Smooth muscle cell of bladder (primary cell): Measurements from ENCODE around the gene CDY1B. TPM values are rescaled to one million over a fixed set of nuclear protein-coding genes. Genes with fewer than 3 reads are reported as not detected.

Source experiments
- total RNA-seq: library from RNA; depleted of rRNA; stranded (reverse); fragments of >200 nt; gene quantifications from 2 replicates; pipeline ENCODE4 v1.2.3, GENCODE V29; 2014

Gene CDY1B
- total RNA-seq, result not detected in 2 replicates

GRCh38 chrY:24047919-24048318, at the start of gene CDY1B:
CDY1B (minus strand) TSS chrY:24048019; CDS start chrY:24047688, 331 bp downstream.

